Measurements from ENCODE around the gene TXNDC17.
"Not testable (repeated sequence)": the region's sequence is repeated elsewhere in the genome, so short reads cannot be mapped to it uniquely, and the experiment has no call there.

Gene TXNDC17

GRCh38 chr17:6684881-6685767 lies 44.3 kb downstream of the TXNDC17 start:
- DNase-seq = no peak

- DNase-seq = no peak
Observed at GRCh38 chr17:6686026-6686425, 45.2 kb downstream of the TXNDC17 start.

- no peak for DNase-seq
Observed at GRCh38 chr17:6688944-6689343, 48.1 kb downstream of the TXNDC17 start.

- no peak for DNase-seq
Observed at GRCh38 chr17:6690641-6691040, 49.8 kb downstream of the TXNDC17 start.

GRCh38 chr17:6691546-6691945 lies 50.7 kb downstream of the TXNDC17 start:
- DNase-seq = no peak

GRCh38 chr17:6691958-6692357 lies 51.1 kb downstream of the TXNDC17 start:
- DNase-seq = not testable (repeated sequence)

Data from NCI-H1436 (cell line).